Fibroblast of pulmonary artery (primary cell): Measurements from ENCODE around the gene ADAM17.

Experiments
- DNase-seq: peaks from one replicate; pipeline ENCODE4 v3.0.0-alpha.2; 2010; ENCODE audit warnings: low read depth
- H3K4me3 ChIP-seq: replicated peaks from 2 replicates; pipeline ENCODE4 v1.5.1; 2011; ENCODE audit warnings: low read depth, mild to moderate bottlenecking, control low read depth, low read length, moderate library complexity
- TF ChIP-seq, protein P1 (sequence below): IDR thresholded peaks from 2 replicates; pipeline ENCODE4 v1.5.1; 2011; ENCODE audit warnings: mild to moderate bottlenecking, control low read depth, low read length, inconsistent platforms; ENCODE audit errors: missing control alignments

The ADAM17 gene

DNA sequence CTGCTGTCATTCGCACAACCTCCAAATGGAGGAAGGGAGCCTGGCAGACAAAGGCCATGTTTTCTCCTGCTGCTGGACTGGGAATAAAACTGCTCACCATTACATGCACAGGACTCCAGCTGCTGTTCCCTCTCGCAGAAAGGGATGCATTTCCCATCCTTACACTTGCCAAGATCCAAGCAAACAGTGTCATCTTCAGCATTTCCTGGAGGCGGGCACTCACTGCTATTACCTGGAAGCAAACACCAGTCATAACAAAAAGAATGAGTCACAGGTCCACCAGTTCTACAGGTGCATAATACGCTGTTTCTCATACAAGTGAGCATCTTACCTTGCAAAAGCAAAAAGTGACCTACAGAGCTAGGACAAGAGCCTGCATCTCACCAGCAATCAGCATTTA, 58.6 kb downstream of the ADAM17 start:
- no peak overlapping the region for H3K4me3 ChIP-seq
- TF ChIP-seq, protein P1, sequence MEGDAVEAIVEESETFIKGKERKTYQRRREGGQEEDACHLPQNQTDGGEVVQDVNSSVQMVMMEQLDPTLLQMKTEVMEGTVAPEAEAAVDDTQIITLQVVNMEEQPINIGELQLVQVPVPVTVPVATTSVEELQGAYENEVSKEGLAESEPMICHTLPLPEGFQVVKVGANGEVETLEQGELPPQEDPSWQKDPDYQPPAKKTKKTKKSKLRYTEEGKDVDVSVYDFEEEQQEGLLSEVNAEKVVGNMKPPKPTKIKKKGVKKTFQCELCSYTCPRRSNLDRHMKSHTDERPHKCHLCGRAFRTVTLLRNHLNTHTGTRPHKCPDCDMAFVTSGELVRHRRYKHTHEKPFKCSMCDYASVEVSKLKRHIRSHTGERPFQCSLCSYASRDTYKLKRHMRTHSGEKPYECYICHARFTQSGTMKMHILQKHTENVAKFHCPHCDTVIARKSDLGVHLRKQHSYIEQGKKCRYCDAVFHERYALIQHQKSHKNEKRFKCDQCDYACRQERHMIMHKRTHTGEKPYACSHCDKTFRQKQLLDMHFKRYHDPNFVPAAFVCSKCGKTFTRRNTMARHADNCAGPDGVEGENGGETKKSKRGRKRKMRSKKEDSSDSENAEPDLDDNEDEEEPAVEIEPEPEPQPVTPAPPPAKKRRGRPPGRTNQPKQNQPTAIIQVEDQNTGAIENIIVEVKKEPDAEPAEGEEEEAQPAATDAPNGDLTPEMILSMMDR: no peak
- DNase-seq: no peak

DNA sequence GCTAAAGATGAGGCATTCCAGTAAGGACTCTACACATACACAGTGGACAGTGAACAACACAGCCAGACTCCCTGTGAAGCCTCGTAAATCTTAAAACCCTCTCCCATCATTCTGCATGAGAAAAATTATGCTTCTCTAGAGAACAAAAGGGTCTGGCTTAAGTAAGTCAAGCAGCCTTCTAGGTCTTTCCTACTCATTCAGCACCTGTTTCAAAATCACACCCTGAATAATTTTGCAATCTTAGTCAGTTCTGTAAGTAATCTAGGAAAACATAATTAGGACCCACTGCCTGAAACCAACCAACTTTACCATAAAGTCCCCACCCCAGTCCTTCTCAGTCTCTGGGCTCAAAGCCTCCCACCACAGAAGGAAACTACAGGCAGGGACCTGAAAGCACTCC, 61.5 kb downstream of the ADAM17 start:
- no peak for DNase-seq
- no peak overlapping the region for H3K4me3 ChIP-seq
- TF ChIP-seq, protein P1: no peak

DNA sequence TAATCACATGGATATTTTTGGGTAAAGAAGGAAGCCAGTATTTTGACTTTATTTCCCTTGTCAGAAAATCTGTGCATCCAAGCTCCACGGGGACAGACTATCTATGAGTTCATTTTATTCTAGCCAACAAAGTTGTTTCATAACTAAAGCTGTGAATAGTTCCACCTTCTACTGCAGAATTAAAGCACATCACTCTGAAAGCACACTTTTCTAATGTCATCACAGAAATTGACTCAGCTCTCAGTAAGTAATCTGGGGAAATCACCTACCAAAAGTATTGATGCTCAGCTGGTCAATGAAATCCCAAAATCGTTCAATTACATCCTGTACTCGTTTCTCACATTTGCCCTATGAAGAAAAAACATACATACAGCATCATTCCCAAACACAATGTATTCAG, 62.2 kb downstream of the ADAM17 start:
- no peak for DNase-seq
- H3K4me3 ChIP-seq: no peak overlapping the region
- TF ChIP-seq, protein P1: no peak

DNA sequence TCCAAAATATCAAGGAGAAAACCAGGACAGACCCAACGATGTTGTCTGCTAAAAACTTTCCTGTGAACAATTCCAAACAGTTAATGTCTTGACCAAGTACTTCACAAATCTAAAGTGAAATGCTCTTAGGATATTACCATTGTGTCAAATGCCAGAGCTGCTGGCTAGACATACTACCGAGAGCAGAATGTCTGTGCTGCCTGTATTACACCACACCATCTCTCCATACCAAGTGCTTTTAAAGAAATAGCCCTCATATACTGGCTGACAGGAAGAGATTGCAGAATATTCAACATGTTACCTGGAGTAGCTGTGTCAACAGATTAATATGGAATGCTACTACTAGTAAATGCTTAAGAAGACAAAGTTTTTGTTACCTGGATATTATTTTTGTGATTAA, 62.7 kb downstream of the ADAM17 start:
- DNase-seq: no peak
- TF ChIP-seq, protein P1: no peak
- no peak overlapping the region for H3K4me3 ChIP-seq

DNA sequence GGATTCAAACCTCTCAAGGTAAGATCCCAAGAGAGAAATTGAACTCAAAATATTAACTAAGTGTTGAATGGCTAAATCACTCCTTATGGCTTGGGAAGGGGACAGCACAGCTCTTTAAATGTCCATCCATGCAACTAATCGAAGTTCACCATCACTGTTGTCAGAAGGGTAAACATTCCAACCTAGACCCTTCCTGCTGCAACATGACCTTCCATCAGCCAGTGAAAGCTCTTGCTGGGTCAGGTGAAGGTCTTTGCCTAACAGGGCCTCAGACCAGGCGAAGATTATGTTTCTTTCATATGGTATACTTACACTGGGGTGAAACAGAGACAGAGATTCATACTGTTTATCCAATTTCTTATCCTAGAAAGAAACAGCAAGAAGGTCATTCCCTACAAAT, 64.8 kb downstream of the ADAM17 start:
- no peak for DNase-seq
- no peak overlapping the region for H3K4me3 ChIP-seq
- TF ChIP-seq, protein P1: no peak

DNA sequence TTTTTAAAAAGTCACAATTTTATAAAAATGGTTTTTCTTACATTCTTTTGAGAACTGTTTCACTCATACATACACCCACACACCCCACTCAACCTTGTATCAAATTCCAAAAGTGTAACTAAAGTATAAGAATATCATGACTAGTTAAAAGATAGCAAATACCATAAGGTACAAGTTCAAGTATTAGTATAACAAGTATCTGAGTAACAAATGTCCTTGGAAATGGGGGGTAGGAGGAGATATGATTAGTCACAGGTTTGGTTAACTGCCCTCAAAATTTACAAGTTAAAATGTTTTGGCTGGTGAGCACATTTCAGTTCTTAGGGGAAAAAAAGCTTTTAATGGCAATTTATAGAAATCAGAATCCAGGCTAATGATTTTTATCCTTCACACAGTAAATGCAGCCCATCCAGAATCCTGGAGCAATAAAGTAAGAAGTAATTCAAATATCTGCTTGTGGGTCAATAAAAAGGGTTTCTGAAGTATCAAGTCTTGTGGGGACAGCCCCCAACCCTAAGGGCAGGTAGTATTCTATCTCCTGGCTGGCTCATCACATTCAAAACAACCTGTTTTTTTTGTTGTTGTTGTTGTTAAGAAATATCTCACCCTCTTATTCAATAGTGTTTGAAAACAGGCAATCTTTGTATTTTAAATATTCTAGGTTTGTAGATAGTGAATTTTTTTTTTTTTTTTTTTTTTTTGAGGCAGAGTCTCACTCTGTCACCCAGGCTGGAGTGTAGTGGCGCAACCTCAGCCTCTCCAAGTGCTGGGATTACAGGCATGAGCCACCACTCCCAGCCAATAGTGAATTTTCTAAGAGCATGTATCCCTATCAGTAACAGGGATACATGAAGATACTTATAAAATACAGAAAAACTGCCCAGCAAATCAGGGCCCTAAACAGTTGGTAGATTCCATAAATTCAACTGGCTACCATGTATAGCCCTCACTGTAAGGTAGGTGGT, 66.8 kb downstream of the ADAM17 start:
- TF ChIP-seq, protein P1: no peak
- DNase-seq: no peak
- H3K4me3 ChIP-seq: no peak overlapping the region

DNA sequence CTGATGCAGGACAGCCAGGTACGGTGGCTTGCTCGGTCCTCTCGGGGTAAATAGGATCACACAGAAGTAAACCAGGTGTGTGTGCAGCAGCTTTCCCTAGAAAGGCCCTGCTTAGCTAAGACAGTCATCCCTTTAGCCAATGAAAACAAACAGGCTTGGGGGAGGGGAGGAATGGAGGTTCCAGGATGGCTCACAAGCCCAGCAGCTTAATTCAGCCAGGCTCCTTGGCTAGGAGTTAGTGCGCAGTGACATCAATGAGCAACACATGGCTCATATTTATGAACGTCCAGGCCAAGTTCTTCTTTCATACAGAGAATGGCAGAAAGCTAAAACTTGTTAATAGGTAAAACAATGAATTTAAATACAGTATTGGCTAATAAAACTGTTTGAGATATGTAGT, 71.1 kb downstream of the ADAM17 start:
- DNase-seq: no peak
- H3K4me3 ChIP-seq: no peak overlapping the region
- TF ChIP-seq, protein P1: no peak
